Activated CD4-positive, alpha-beta T cell treated with anti-CD3 and anti-CD28 coated beads for 48 hours (primary cell): Measurements from ENCODE around the gene IGSF22.

ENCODE experiments used
- DNase-seq: peaks from one replicate; pipeline ENCODE4 v3.0.0-alpha.2; 2020

IGSF22 gene

GRCh38 chr11:18743365-18743764 lies 17.4 kb upstream of the IGSF22 start:
- no peak for DNase-seq

GRCh38 chr11:18741783-18742182 lies 15.8 kb upstream of the IGSF22 start:
- DNase-seq, result no peak

- no peak for DNase-seq
Observed at GRCh38 chr11:18739685-18740084, 13.7 kb upstream of the IGSF22 start.

GRCh38 chr11:18737642-18738041 lies 11.7 kb upstream of the IGSF22 start:
- no peak for DNase-seq

DNA sequence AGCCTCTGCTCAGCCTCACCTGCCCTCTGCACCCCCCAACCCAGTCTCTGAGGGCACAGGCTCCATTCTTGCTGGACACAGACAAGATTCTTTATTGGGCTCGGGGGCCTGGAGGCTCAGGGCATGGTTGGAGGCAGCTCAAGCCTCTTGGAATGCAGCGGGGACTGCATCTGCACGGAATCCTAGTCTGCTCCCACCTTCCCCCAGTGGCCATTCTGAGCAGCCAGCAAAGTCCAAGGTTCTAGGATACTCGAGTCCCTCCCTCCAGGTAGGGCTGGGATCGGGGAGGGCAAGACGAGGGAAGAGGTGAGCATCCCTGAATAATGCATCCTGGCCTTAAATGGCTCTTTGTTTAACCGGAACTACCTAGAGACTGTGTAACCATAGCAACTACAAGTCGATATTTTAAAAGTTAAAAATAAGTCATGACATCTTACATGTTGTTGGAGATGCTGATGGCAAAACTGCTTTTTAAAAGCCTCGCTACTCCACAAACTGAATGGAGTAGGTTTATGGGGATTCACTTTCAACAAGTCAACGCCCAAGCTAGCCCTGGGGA lies 10.7 kb upstream of the IGSF22 start:
- DNase-seq, result no peak

GRCh38 chr11:18733202-18733601 lies 7.2 kb upstream of the IGSF22 start:
- no peak for DNase-seq

- DNase-seq, result peak; percentile 72
Observed at GRCh38 chr11:18731949-18732821, 6.2 kb upstream of the IGSF22 start.

GRCh38 chr11:18731441-18731840 lies 5.5 kb upstream of the IGSF22 start:
- DNase-seq, result no peak

GRCh38 chr11:18730020-18730419 lies 4.0 kb upstream of the IGSF22 start:
- no peak for DNase-seq

GRCh38 chr11:18729426-18729825 lies 3.4 kb upstream of the IGSF22 start:
- no peak for DNase-seq

DNA sequence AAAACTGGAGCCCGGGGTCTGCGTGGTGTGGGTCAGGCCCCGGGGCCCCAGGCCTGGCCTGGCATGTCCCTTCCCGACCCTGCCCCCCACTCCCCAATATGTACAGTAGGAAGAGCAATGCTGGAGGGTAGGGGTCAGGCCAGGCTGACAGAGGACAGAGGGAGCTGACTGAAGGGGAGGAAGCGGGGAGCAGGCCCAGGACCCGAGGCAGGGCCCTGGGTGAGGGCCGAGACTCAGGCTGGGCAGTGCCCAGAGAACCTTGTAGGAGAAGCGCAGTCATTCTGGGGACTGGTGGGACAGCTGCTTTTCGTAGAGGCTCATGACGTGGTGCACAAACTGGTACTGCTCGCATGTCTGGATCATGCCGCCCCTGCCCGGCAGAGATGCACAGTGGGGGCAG lies 2.7 kb upstream of the IGSF22 start:
- DNase-seq, result no peak

GRCh38 chr11:18727479-18728236 lies 1.7 kb upstream of the IGSF22 start:
- peak; percentile 62 for DNase-seq

DNA sequence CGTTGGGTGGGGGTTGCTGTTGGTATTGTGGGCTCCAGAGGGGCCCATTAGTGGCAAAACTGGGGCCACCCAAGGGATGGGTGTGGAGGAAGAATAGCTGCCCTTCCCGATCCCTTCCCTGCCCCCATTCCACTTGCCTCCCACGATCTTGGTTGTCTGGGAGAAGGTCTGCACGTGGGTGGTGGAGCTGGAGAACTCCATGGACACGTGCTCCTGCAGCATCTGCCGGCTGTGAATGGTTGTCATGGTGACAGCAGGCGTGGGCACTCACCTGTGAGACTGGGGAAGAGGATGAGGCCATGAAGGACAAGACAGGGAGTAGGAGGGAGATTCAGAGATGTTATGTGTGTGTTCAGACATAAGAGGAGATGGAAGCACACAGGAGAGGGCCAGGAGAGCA lies 2.0 kb downstream of the IGSF22 start:
- no peak for DNase-seq

DNA sequence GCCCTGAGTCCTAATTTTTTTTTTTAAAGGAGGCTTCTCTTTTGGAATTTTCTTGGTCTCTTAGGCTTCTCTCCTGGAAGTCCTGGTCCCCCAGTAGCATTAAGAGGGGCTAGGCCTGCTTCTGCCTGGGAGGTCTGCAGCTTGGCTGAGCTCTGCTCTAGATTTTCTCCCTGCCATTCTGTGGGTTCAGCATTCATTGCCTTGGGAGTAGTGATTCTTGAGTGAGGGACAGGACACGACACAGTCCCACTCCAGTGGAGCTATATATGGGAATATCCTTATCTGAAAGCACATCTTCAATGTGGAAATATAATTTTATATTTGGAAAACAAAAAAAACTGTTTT lies 3.7 kb downstream of the IGSF22 start:
- DNase-seq, result no peak

DNA sequence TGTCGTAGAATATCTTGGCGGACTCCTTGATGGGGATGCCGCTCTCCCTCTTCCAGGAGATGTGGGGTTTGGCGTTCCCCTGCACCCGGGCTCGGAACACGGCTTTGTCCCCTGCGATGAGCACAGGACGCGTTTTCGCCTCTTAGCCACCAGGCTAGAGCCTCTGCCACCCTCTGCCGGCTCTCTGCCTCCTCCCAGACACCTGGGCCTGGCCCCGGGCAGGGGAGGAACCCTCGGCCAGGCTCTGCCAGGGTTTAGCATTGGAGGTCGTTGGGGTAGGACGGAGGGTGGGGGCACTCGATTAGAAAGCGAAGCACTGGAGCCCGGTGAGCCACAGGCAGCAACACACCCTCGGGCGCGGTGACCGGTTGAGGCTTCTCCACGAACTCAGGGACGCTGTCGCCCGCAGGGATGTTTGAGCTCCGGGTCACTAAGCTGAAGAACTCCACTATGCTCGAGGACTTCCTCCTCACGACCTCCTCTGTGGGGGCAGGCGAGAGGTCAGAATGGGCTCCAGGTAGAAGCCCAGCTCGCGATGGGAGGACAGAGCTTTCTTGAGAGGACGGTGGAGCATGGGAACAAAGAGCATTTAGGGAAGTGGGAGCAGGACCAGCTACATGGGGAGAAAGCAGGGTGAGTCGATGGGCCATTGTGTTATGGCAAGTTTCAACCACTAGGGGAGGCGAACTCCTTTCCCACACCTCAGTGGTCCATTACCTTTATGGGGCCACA lies 4.3 kb downstream of the IGSF22 start:
- DNase-seq, result peak; percentile 63

DNA sequence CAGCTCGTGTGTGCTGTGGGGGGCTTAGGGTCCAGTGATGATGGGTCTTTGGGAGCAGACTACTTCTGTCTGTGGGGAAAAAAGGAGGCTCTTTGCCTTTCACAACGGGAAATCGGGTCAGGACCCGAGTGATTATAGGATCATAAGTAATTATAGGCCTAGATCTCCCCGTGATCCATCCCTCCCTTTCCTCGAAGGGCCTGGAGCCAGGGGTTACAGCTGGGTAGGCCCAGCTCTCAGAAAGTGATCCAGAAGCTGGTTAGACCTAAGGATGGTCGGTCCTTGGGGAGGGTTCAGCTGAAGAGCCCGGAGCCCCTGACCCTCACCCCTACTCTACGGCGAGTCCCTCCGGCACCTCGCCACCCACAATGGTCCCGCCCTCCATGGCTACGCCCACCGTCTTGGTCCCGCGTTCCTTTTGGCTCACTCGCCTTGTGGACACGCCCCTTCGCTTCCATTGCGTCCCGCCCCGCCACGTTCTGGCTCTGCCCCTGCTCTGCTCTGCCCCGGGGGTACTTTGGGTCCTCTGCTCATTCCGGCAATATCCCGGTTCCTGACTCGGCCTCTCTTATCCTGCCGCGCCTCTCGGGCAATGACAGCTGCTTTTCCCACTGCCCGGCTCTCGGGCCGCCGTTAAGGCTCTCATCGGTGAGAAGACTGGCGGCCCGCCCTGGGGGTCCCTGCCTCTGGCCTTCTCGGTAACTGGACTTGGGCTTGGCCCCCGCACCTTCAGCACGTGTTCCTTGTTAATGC lies 5.0 kb downstream of the IGSF22 start:
- DNase-seq, result peak; percentile 86

- DNase-seq, result no peak
Observed at GRCh38 chr11:18720091-18720807, 5.7 kb downstream of the IGSF22 start.

- no peak for DNase-seq
Observed at GRCh38 chr11:18715476-18715875, 10.5 kb downstream of the IGSF22 start.

DNA sequence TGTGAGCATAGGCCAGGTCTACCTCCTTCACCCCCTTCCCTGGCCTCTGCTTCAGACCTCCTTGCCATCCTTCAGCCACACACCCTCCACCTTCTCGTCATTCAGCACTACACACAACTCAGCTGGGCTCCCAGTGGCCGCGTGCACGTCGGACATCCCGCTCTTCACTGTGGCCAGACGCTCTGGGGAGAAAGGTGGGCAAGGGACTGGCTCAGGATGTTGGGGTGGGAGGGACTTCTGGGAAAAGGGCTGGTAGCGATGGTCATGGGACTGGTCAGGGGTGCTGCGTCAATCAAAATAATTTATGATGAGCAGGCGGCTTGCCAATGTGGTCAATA lies 11.6 kb downstream of the IGSF22 start:
- DNase-seq, result no peak

DNA sequence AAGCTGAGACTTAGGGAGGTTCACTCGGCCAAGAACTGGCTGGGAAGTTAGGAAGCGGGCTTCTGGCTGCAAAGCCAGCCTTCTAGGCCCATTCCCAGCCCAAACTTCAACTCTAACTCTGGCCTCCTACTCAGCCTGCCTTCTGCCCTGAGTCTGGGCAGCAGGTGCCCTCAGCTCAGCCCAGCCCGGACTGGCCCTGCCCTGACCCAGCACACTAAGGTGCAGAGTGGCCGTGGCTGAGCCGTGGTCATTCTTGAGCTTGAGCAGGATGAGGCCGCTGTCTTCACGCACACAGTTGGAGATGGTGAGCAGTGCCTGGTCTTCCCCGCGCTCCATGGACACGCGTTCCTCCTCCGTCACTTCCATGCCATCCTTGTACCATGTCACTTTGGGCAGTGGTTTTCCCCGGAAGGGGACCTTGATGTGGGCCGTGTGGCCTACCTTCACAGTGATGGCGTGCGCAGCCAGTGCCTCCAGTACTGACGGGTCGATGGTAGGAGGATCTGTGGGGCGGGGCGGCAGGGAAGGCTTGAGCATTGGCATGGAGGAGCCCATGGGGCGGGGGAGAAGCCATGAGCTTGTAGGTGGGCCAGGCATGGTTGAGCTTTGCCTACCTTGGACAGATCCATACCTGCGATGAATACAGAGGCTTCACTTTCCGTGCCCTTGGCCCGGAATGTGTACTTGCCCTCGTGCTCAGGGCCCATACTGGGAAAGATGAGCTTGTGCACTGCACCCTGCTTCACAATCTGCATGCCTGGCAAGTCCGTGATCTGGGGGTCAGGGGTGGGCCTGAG lies 12.1 kb downstream of the IGSF22 start:
- no peak for DNase-seq

DNA sequence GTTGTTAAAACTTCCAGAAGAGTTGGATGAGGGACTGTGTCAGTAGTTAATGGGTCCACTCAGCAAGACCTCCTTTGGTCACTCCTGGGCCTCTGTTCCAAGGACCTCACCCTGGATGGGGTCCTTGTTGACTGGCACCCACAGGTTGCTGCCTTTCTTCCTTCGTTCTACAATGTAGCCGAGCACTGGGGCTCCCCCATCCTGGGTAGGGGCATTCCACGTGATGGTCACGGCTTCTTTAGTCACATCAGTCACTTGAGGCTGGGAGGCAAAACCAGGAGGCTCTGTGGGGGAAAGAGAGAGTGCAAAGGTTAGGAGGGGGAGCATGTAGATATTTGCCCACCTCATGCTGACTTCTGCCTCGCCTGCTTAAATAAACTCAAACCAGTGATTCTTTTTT lies 15.4 kb downstream of the IGSF22 start:
- no peak for DNase-seq
